ENCODE results near the gene ICAM1. TPM values are rescaled to one million over a fixed set of nuclear protein-coding genes. Genes with fewer than 3 reads are reported as not detected.
A peak's percentile ranks its signal among the peaks of the same experiment; 100 is the strongest.

The ICAM1 gene
- total and polyA plus RNA-seq, 10 of the 15 experiments (the other 5 are each of a cell fraction or from before 2014, with no cell fraction given) = 7.6 to 115 (median 60.2) TPM

DNA sequence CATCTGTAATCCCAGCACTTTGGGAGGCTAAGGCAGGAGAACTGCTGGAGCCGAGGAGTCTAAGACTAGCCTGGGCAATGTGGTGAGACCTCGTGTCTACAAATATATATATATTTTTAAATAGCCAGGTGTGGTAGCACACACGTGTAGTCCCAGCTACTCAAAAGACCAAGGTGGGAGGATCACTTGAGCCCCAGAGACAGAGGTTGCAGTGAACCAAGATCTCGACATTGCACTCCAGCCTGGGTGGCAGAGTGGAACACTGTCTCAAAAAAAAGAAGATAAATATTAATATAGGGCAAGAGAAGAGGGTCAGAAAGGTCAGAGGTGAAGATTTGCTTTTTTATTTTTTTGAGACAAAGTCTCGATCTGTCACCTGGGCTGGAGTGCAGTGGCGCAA, 24.4 kb upstream of the ICAM1 start:
- Histone ChIP-seq H3K27me3 (replicated peaks in 1 of 2; ENCODE audit: control insufficient read depth in 2 of 2, insufficient read depth in 2 of 2, low read length in 1 of 2) (no peaks in the 10 kb centered on the region), H3K9ac (ENCODE audit: control insufficient read depth, insufficient read depth, low read length) (no peak overlapping the region), H4K20me1 (ENCODE audit: control insufficient read depth, insufficient read depth) (no peaks in the 10 kb centered on the region), H3K36me3 (ENCODE audit: control insufficient read depth in 2 of 2, insufficient read depth in 2 of 2, low read length in 1 of 2) (no peaks in the 10 kb centered on the region), H3K4me2 (ENCODE audit: control insufficient read depth, insufficient read depth) (no peak overlapping the region), H3K79me2 (ENCODE audit: control insufficient read depth, insufficient read depth, low read length) (no peaks in the 10 kb centered on the region), H3K4me3 (no peak overlapping the region), H2AFZ (ENCODE audit: control insufficient read depth, low read depth, low read length) (no peak overlapping the region), H3K27ac (ENCODE audit: control insufficient read depth, insufficient read depth) (no peak overlapping the region), H3K9me3 (replicated peaks; ENCODE audit: control insufficient read depth, insufficient read depth, low read length) (no peaks in the 10 kb centered on the region; the same call in 2 of the 3 replicates), H3K4me1 (ENCODE audit: control insufficient read depth, insufficient read depth, low read length) (peaks cover 55% of the 10 kb centered on the region)
- ATAC-seq (no peak), DNase-seq (ENCODE audit: low read depth, low spot score) (no peak), FAIRE-seq (no peak)
- intact Hi-C loops (cut with micrococcal nuclease; ENCODE audit: unreplicated experiment) (no loop called here), in situ Hi-C loops (cut with MboI) (loop anchor here (25.0 kb wide), 1 partner anchor 1109 kb away; the partner anchor contains the start of genes OR7G3 and ZNF317)
- ChIA-PET RAD21 (ENCODE audit: unreplicated experiment) (interaction anchor here (0.8 to 8.4 kb wide), 7 partner anchors 10 to 318 kb away, joined by 3 to 98 read pairs (median 4); partner anchors contain the start of genes DNMT1, ICAM1 and S1PR2), CTCF (interaction anchor here (1.1 to 8.3 kb wide), 7 partner anchors 10 to 146 kb away, joined by 3 to 148 read pairs (median 6); partner anchors contain the start of gene S1PR2), SMC1A (ENCODE audit: uncharacterized antibody, unreplicated experiment) (interaction anchor here (0.7 to 4.3 kb wide), 13 partner anchors 11 to 142 kb away, joined by 3 to 22 read pairs (median 4); no protein-coding TSS in a partner anchor), POLR2A (interaction anchor here (0.5 to 4.0 kb wide), 7 partner anchors 9 to 142 kb away, joined by 3 to 35 read pairs (median 4); partner anchors contain the start of genes ANGPTL6 and PPAN)
- no TSS peak for BruUV-seq (replicated peaks)
- TF ChIP-seq, protein P1, sequence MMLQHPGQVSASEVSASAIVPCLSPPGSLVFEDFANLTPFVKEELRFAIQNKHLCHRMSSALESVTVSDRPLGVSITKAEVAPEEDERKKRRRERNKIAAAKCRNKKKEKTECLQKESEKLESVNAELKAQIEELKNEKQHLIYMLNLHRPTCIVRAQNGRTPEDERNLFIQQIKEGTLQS (IDR thresholded peaks at IDR 0.05; ENCODE audit: borderline replicate concordance, extremely low read depth, low read depth, low read length) = no peak
- TF ChIP-seq NR2C1 (IDR thresholded peaks at IDR 0.05) (peak; percentile 36; the same call in 1 of the 2 replicates), NR2F1 (conservative IDR thresholded peaks at IDR 0.05) (peak; percentile 70)
- WGBS (ENCODE audit: insufficient coverage, insufficient replicate concordance, low lambda C conversion rate, missing lambda C conversion rate) = 45% methylated on average over 6 of the region's 6 CpGs

All from GM12878 (cell line).